Small intestine (tissue), 16 donors: ENCODE results near the gene ZBTB44. TPM values are rescaled to one million over a fixed set of nuclear protein-coding genes. Genes with fewer than 3 reads are reported as not detected.

ENCODE experiments used
- DNase-seq, 2 donors: peaks; one replicate each; pipeline versions ENCODE4 v3.0.0 to v3.0.0-alpha.2; 2013
- FAIRE-seq: peaks from 2 replicates; lab custom pipeline; 2012; peaks lifted over from hg19 to GRCh38; lab: Jason Lieb, UNC
- H3K27ac ChIP-seq, 3 donors: one replicate each; pipeline ENCODE4 v1.5.1; 2013; ENCODE audit warnings: low read length in 2 of 3, mild to moderate bottlenecking in 2 of 3, control low read depth in 1 of 3, inconsistent platforms in 1 of 3, low read depth in 1 of 3, moderate library complexity in 1 of 3
- H3K27me3 ChIP-seq, 3 donors: one replicate each; pipeline ENCODE4 v1.6.1; 2013; ENCODE audit warnings: low read length in 3 of 3, inconsistent platforms in 1 of 3; ENCODE audit not compliant: control insufficient read depth in 3 of 3, insufficient read depth in 3 of 3
- H3K36me3 ChIP-seq, 3 donors: one replicate each; pipeline ENCODE4 v1.6.1; 2013; ENCODE audit warnings: low read length in 3 of 3, inconsistent platforms in 1 of 3, low read depth in 1 of 3, mild to moderate bottlenecking in 1 of 3, moderate library complexity in 1 of 3; ENCODE audit not compliant: control insufficient read depth in 3 of 3, insufficient read depth in 2 of 3
- H3K4me1 ChIP-seq, 3 donors: one replicate each; pipeline ENCODE4 v1.6.1; 2013; ENCODE audit warnings: low read length in 2 of 3, inconsistent platforms in 1 of 3, low read depth in 1 of 3, mild to moderate bottlenecking in 1 of 3, moderate library complexity in 1 of 3; ENCODE audit not compliant: control insufficient read depth in 3 of 3, insufficient read depth in 2 of 3
- H3K4me3 ChIP-seq, 3 donors: one replicate each; pipeline ENCODE4 v1.5.1; 2013; ENCODE audit warnings: low read length in 3 of 3, control low read depth in 1 of 3, inconsistent platforms in 1 of 3, low read depth in 1 of 3, mild to moderate bottlenecking in 1 of 3, moderate library complexity in 1 of 3
- H3K9me3 ChIP-seq, 2 donors: one replicate each; pipeline ENCODE4 v1.6.1; 2013; ENCODE audit warnings: low read depth in 1 of 2, low read length in 1 of 2; ENCODE audit not compliant: control insufficient read depth in 2 of 2, insufficient read depth in 1 of 2
- whole genome bisulfite sequencing, 3 donors: extraction: QIAGEN DNeasy Blood & Tissue Kit; methylation state at CpG; one replicate each; pipeline ENCODE4 v1.1.7; 2013; 5-methylcytosine and 5-hydroxymethylcytosine counted together
- long read RNA-seq, 10 donors: transcript quantifications; one replicate each; lab custom pipeline, GENCODE V29; 2026
- polyA plus RNA-seq, 4 donors: library from polyadenylated mRNA; stranded (reverse) in 3 of 4; unstranded in 1 of 4; fragments of 200-250 nt in 3 of 4; fragments of 120-200 nt in 1 of 4; gene quantifications; one replicate each; pipeline versions ENCODE4 v1.2.1 to v1.2.3, GENCODE V29; 2013
- donor health status: healthy with polysubstance abuse.
- donor health status: control.
- donor health status: control.
- donor health status: Bipolar disorder and iron deficiency.
- donor health status: healthy.

ZBTB44 gene, protein sequence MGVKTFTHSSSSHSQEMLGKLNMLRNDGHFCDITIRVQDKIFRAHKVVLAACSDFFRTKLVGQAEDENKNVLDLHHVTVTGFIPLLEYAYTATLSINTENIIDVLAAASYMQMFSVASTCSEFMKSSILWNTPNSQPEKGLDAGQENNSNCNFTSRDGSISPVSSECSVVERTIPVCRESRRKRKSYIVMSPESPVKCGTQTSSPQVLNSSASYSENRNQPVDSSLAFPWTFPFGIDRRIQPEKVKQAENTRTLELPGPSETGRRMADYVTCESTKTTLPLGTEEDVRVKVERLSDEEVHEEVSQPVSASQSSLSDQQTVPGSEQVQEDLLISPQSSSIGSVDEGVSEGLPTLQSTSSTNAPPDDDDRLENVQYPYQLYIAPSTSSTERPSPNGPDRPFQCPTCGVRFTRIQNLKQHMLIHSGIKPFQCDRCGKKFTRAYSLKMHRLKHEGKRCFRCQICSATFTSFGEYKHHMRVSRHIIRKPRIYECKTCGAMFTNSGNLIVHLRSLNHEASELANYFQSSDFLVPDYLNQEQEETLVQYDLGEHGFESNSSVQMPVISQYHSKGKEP
- polyA plus RNA-seq: 10 to 100 TPM in 2 of 4 donors, 1 to 10 TPM in 2; 7.6 to 32.9 (median 10.1) TPM
- long read RNA-seq, donor 1, full-length matches to known transcripts: 4 of 4 reads
- long read RNA-seq, donor 1, partial matches to known transcripts: 0 of 4 reads
- long read RNA-seq, donor 1, other reads (novel, unspliced or antisense): 0 of 4 reads
- long read RNA-seq, donor 2: 0 reads
- long read RNA-seq, donor 3: 0 reads
- long read RNA-seq, donor 4: 0 reads
- long read RNA-seq, donor 5: 0 reads
- long read RNA-seq, donor 6, full-length matches to known transcripts: 3 of 3 reads
- long read RNA-seq, donor 6, partial matches to known transcripts: 0 of 3 reads
- long read RNA-seq, donor 6, other reads (novel, unspliced or antisense): 0 of 3 reads
- long read RNA-seq, donor 7: 0 reads
- long read RNA-seq, donor 8: 0 reads
- long read RNA-seq, donor 9: 0 reads
- long read RNA-seq, donor 10, full-length matches to known transcripts: 2 of 2 reads
- long read RNA-seq, donor 10, partial matches to known transcripts: 0 of 2 reads
- long read RNA-seq, donor 10, other reads (novel, unspliced or antisense): 0 of 2 reads

DNA sequence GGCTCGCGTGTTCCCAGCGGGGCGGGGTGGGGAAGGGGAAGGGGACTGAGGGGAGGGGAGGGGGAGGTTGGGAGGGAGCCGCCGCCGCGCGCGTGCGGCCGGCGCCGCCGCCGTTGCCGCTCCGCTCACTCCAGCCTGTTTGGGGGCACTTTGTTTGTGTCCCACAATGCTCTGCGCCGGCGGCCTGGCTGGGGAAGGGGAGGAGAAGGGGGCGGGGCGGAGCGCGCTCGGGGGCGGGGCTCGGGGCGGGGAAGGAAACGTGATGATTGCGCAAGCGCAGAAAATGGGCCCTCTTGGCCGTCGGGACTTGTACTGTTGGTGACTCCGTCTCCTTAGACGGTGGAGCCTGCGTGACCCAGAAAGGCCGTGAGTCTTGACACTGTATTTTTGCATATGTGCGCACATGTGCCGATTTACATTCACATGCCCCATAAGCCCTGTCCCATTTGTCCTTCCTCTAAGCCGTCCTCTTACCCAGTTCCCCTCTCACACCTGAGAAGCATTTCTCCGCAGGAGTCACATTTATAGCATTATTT lies at the start of gene ZBTB44:
Gene ZBTB44, minus strand, starts transcription at position 168 of the 536 bp plus-strand sequence. CDS start 53,044 bp downstream, outside the sequence.
- Histone ChIP-seq H3K27ac (peak within 1 kb of the TSS; percentile 92 to 96 (median 94)), H3K4me3 (peak within 1 kb of the TSS; percentile 64 to 97 (median 80)), H3K4me1 (peaks cover 0 to 23% (median 3%) of the 10 kb centered on the region in 3 donors), H3K36me3 (no peaks in the 10 kb centered on the region), H3K9me3 (peaks cover 0 to 5% of the 10 kb centered on the region in 2 donors), H3K27me3 (no peaks in the 10 kb centered on the region)
- FAIRE-seq (no peak), DNase-seq (peak; percentile 92)
- WGBS, 3 donors: 2 to 5% (median 4%) methylated on average over 20 to 42 of the region's 42 CpGs

DNA sequence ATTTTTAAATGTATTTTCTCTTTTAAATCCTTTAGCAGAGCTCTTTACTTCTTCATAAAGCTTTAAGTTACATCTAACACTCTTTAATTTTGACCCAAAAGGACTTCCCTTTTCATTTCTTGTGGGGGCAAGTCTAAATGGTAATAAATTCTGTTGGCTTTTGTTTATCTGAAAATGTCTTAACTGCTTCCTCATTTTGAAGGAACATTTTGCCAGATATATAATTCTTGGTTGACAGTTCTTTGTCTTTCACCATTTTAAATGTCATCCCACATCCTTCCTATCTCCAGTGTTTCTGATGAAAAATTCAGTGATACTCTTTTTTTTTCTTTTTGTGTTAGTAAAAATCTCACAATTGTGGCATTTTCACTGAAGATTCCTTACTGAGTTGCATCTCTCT lies 44.7 kb upstream of the ZBTB44 start:
- Histone ChIP-seq H3K4me3 (no peak overlapping the region), H3K4me1 (no peaks in the 10 kb centered on the region), H3K36me3 (no peaks in the 10 kb centered on the region), H3K27ac (no peak overlapping the region), H3K27me3 (no peaks in the 10 kb centered on the region), H3K9me3 (peaks cover 0 to 5% of the 10 kb centered on the region in 2 donors)
- FAIRE-seq (no peak), DNase-seq (no peak)

DNA sequence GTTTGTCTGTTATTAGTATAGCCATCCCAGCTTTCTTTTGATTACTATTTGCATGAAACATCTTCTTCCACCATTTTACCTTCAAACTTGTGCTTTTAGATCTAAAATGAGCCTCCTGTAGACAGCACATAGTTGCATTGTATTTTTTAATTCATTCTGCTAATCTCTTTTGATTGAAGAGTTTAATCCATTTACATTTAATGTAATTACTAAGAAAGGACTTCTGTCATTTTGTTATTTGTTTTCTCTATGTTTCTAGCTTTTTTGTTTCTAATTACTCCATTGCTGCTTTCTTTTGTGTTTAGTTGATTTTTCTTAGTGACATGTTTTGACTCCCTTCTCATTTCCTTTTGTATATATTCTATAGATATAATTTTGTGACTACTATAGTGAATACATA lies 43.7 kb upstream of the ZBTB44 start:
- Histone ChIP-seq H3K27ac (no peak overlapping the region), H3K9me3 (peaks cover 0 to 5% of the 10 kb centered on the region in 2 donors), H3K27me3 (no peaks in the 10 kb centered on the region), H3K36me3 (no peaks in the 10 kb centered on the region), H3K4me3 (no peak overlapping the region), H3K4me1 (no peaks in the 10 kb centered on the region)
- FAIRE-seq (no peak), DNase-seq (no peak)

DNA sequence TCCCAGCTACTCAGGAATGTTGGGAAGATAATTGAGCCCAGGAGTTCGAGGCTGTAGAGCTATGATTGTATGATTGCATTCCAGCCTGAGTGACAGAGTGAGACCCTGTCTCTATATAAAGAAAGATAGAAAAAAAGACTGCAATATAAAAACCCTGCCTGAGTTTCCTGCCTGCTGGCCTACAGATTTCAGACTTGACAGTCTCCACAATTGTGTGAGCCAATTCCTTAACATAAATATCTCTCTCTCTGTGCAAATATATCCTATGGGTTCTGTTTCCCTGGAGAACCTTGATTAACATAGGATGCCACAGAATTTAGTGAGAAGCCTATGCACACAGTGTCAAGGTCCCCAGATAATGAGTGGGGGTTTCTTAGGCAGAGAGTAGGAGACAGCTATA lies 32.5 kb upstream of the ZBTB44 start:
- WGBS, 3 donors: 76 to 79% (median 78%) methylated on average over 1 of the region's 1 CpG
- Histone ChIP-seq H3K9me3 (no peaks in the 10 kb centered on the region), H3K27ac (no peak overlapping the region), H3K4me1 (no peaks in the 10 kb centered on the region), H3K36me3 (no peaks in the 10 kb centered on the region), H3K4me3 (no peak overlapping the region), H3K27me3 (no peaks in the 10 kb centered on the region)
- DNase-seq (no peak), FAIRE-seq (no peak)

DNA sequence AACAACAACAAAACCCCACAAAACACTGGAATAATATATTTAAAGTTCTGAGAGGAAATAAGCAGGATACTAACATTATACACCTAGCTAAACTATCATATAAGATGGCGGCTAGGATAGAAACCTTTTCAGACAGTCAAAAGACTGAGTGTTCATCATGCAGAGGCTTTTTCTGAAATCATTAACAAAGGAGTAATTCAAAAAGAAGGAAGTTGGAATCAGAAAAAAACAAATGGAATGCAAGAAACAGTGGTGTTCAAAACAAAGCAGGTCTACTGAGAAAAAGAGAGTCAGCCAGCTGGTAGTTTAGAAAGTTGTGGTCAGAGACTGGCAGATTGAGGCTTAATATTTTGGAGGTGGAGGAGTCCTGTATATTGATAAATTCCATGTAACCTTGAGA lies 30.1 kb upstream of the ZBTB44 start:
- Histone ChIP-seq H3K9me3 (peaks cover 2 to 12% of the 10 kb centered on the region in 2 donors), H3K4me3 (no peak overlapping the region), H3K36me3 (no peaks in the 10 kb centered on the region), H3K4me1 (no peaks in the 10 kb centered on the region), H3K27me3 (no peaks in the 10 kb centered on the region), H3K27ac (no peak overlapping the region)
- FAIRE-seq: no peak
- 94 to 98% (median 97%) methylated on average over 1 of the region's 1 CpG for WGBS, 3 donors
- no peak for DNase-seq

DNA sequence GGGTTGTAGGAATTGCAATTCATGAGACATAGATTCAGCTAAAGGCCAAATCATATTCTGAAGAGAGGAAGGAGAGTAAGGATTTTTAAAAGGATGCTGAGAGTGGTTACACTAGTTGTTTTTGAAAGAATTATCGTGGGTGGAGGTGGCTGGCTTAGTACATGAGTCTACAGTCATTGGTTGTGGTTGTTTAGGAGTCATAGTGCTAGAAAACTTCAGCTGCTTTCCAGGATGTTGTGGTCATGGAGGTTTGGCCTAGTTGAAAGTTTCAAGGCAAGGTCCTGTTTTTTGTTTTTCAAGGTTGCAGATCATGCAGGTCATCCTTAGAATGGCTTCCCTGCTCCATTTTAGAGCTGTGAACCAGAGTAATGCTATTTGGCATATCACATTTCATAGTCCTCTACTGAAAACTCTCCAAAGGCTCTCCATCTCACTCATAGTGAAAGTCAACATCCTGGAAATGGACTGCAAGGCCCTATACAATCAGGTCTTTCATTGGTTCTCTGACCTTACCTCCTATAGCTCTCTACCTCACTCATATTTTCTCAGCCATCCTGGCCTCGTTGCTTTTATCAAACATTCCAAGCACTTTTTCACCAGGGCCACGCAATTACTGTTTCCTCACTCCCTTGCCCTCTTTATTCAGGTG lies 26.1 kb upstream of the ZBTB44 start:
- WGBS, 3 donors: 70 to 76% (median 73%) methylated on average over 3 of the region's 3 CpGs

DNA sequence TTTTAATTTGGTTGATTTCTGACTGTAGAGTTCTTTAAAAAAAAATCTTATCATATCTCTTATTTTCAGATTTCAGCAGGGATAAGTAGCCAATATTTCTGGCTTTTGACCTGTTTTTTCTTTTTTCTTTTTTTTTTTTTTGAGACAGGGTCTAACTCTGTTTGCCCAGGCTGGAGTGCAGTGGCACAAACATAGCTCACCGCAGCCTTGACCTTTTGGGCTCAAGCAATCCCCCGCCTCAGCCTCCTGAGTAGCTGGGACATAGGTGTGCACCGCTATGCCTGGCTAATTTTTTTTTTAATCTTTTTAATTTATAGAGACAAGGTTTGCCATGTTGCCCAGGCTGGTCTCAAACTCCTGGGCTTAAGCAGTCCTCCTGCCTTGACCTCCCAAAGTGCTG lies 23.9 kb upstream of the ZBTB44 start:
- FAIRE-seq: no peak
- H3K4me3 ChIP-seq: no peak overlapping the region
- H3K4me1 ChIP-seq: no peaks in the 10 kb centered on the region
- peaks cover 2 to 16% of the 10 kb centered on the region in 2 donors for H3K9me3 ChIP-seq
- DNase-seq: no peak
- H3K36me3 ChIP-seq: no peaks in the 10 kb centered on the region
- H3K27me3 ChIP-seq: no peaks in the 10 kb centered on the region
- 88 to 96% (median 94%) methylated on average over 3 of the region's 3 CpGs for WGBS, 3 donors
- no peak overlapping the region for H3K27ac ChIP-seq

More for the DNA sequence above, 26.1 kb upstream of the ZBTB44 start:
- Histone ChIP-seq H3K4me1 (no peaks in the 10 kb centered on the region), H3K4me3 (no peak overlapping the region), H3K27ac (peak overlapping the region in 1 of 3 donors; percentile 1), H3K36me3 (no peaks in the 10 kb centered on the region), H3K9me3 (peaks cover 2 to 16% of the 10 kb centered on the region in 2 donors), H3K27me3 (no peaks in the 10 kb centered on the region)
- DNase-seq (peak in 1 of 2 donors; percentile 4), FAIRE-seq (no peak)
